Measurements from ENCODE around the gene CCDC188.

Gene CCDC188

DNA sequence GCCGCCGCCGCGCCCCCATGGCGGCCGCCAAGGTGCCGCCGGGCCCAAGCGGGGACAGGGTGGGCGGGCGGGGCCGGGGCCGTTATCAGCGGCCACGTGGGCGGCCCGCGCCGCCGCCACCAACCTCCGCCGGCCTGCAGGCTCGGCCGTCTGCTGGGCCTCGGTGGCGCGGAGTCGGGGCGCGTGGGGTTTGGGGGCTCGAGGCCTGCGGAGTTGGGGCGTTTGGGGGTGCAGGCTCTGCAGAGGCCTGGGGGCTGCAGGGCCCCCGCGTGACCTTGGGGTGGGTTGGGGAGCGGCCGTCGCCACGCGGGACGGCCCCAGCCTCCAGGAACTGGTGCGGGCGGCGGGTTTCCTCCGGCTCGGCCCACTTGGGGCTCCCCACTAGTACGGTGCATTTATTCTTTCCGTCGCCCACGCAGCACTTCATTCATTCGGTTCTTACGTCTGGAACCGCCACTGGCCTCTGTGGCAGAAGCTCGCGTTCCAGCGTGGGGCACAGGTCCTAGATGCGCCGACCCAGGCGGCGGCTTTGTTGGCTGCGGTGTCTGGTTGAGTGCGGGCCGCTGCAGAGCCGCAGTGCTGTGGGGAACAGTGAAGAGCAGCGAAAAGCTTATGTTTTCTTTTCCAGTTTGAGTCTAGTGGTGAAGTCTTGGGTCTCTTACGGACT lies 33.1 kb downstream of the CCDC188 start:
- CTCF ChIA-PET, result interaction anchor here (3.6 kb wide), 1 partner anchor 12 kb away, joined by 27 read pairs; no protein-coding TSS in a partner anchor
- POLR2A ChIA-PET, result interaction anchor here (1.0 to 2.6 kb wide), 2 partner anchors 13 to 17 kb away, joined by 3 to 12 read pairs; partner anchors contain the start of gene ZDHHC8
- DNase-seq (ENCODE audit: low read depth, low spot score), result no peak
- TF ChIP-seq, protein P1, sequence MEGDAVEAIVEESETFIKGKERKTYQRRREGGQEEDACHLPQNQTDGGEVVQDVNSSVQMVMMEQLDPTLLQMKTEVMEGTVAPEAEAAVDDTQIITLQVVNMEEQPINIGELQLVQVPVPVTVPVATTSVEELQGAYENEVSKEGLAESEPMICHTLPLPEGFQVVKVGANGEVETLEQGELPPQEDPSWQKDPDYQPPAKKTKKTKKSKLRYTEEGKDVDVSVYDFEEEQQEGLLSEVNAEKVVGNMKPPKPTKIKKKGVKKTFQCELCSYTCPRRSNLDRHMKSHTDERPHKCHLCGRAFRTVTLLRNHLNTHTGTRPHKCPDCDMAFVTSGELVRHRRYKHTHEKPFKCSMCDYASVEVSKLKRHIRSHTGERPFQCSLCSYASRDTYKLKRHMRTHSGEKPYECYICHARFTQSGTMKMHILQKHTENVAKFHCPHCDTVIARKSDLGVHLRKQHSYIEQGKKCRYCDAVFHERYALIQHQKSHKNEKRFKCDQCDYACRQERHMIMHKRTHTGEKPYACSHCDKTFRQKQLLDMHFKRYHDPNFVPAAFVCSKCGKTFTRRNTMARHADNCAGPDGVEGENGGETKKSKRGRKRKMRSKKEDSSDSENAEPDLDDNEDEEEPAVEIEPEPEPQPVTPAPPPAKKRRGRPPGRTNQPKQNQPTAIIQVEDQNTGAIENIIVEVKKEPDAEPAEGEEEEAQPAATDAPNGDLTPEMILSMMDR (IDR thresholded peaks at IDR 0.05; ENCODE audit: insufficient read depth, low read length, missing control alignments), result no peak
- peak overlapping the region; percentile 78 for H3K4me3 ChIP-seq (ENCODE audit: low read depth, low read length)

DNA sequence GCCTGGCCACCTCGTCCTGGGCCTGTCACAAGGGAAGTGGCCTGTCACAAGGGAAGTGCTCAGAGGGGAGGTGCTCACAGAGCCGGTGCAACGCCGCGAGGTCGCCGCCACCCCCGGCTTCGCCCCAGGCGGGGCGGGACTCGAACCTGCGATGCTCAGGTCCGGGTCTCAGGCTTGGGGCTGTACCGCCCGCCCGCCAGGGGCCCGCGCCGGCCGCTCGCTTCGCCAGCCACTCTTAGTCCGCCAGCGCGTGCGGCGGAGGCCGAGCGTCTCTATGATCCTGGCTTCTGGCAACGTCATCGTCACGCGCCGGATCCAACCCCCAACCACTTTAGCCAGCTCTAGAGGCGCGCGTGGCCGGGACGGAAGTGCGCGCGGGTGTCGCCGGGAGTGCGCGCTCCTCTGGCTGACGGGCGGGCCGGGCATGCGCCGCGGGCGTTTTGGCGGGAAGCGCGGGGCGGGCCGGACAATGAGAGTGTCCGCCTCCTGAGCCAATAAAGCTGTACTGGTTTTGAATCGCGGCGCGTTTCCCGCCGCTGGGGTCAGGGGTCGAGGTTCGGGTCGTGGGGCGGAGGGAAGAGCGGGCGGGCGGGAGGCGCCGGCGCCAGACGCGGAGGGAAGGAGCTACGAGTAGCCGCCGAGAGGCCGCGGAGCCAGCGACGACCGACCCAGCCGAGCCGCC lies 33.8 kb downstream of the CCDC188 start, which contains the start of gene TRMT2A:
TRMT2A (minus strand) TSS at position 276 of the 682 bp plus-strand sequence. CDS start 320 bp downstream, outside the sequence.
- TF ChIP-seq, protein P1 (IDR thresholded peaks at IDR 0.05; ENCODE audit: insufficient read depth, low read length, missing control alignments), result peak; percentile 24
- CTCF ChIA-PET, result interaction anchor here (3.6 kb wide), 1 partner anchor 13 kb away, joined by 27 read pairs; no protein-coding TSS in a partner anchor
- POLR2A ChIA-PET, result interaction anchor here (1.0 to 2.6 kb wide), 2 partner anchors 14 to 16 kb away, joined by 3 to 12 read pairs; partner anchors contain the start of gene ZDHHC8
- peak within 1 kb of the TSS; percentile 97 for H3K4me3 ChIP-seq (ENCODE audit: low read depth, low read length)
- peak; percentile 67 for DNase-seq (ENCODE audit: low read depth, low spot score)

DNA sequence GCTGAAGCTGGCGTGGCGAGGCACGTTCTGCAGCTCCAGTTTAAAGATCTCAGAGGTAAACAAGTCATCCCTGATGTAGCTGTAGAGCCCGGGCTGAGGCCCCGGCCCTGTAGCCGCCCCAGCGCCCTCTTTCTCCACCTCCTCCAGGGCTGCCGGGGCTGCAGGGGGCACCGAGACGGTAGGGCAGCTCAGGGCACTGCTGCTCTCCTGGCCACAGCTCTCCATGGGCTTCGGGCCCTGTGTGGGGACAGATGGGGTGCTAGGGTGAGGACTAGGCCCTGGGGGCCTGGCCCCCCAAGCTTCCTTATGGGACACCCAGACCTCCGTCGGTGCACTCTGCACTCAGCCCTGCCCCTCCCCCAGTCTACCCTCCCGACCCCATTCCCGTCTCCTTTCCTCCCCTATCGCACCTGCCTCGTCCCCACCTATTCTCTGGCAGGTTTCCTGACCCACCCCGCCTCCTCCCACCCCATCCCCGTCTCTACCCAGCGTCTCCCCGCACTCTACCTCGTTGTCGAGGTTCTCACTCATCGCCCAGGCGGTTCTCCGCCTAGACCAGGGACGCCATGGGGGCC lies 34.4 kb downstream of the CCDC188 start:
- CTCF ChIA-PET, result interaction anchor here (1.0 to 1.4 kb wide), 2 partner anchors 12 to 25 kb away, joined by 3 to 4 read pairs; no protein-coding TSS in a partner anchor
- no peak for DNase-seq (ENCODE audit: low read depth, low spot score)
- TF ChIP-seq, protein P1 (IDR thresholded peaks at IDR 0.05; ENCODE audit: insufficient read depth, low read length, missing control alignments), result no peak
- POLR2A ChIA-PET, result interaction anchor here (1.0 to 2.6 kb wide), 2 partner anchors 14 to 15 kb away, joined by 3 to 12 read pairs; partner anchors contain the start of gene ZDHHC8
- H3K4me3 ChIP-seq (ENCODE audit: low read depth, low read length), result peak overlapping the region; percentile 97

DNA sequence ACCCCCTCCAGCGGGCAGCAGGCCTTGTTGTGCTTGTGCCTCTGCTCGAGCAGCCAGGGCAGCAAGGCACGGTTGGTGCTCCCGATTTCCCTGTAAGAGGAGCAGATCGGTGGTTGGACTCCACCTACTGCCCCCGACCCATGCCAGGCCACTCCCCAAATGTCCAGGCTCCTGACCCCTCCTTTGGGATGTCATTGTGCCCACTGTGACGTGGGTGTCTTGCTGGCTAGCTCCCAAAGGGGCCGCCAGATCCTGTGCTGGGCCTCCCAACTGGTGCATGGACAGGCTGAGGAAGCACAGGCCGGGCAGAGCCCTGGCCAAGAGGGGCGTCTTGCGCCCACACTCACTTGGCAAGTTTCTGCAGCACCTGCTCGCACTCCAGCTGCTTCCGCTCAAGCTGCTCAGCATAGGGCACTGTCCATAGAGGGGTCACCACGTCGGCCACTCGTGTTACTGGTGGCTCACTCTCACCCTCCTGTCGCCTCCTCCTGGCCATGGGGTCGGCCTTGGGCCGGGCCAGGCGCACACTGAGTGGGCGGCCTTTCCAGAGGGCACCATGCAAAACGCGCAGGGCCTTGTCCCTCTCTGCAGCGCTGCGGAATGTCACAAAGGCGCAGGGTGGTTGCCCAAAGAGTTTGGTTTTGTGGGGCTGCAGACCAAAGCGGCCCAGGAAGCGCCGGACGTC lies 35.0 kb downstream of the CCDC188 start, which contains the start of gene RANBP1:
RANBP1 (plus strand) TSS at position 414 of the 685 bp plus-strand sequence; CDS start at position 495, 81 bp downstream.
- CTCF ChIA-PET, result interaction anchor here (1.0 to 1.4 kb wide), 2 partner anchors 13 to 24 kb away, joined by 3 to 4 read pairs; no protein-coding TSS in a partner anchor
- POLR2A ChIA-PET, result no interaction called here
- DNase-seq (ENCODE audit: low read depth, low spot score), result no peak
- TF ChIP-seq, protein P1 (IDR thresholded peaks at IDR 0.05; ENCODE audit: insufficient read depth, low read length, missing control alignments), result no peak
- peak within 1 kb of the TSS; percentile 97 for H3K4me3 ChIP-seq (ENCODE audit: low read depth, low read length)

GRCh38 chr22:20114506-20115475 lies 36.1 kb downstream of the CCDC188 start:
- no peak for DNase-seq (ENCODE audit: low read depth, low spot score)
- CTCF ChIA-PET, result interaction anchor here (1.4 kb wide), 1 partner anchor 14 kb away, joined by 4 read pairs; no protein-coding TSS in a partner anchor
- no peak overlapping the region for H3K4me3 ChIP-seq (ENCODE audit: low read depth, low read length)
- TF ChIP-seq, protein P1 (IDR thresholded peaks at IDR 0.05; ENCODE audit: insufficient read depth, low read length, missing control alignments), result no peak
- POLR2A ChIA-PET, result no interaction called here

Data from AG04449 (cell line).